HCT116 (cell line): ENCODE data around the gene ASAP3. TPM values are rescaled to one million over a fixed set of nuclear protein-coding genes. Genes with fewer than 3 reads are reported as not detected.

Source experiments
- ATAC-seq: fragments of 200-7000 bp; cut with Tn5 transposase; 2 replicates; pipeline ENCODE4 v1.9.1; 2020; ENCODE audit warnings: mild to moderate bottlenecking, moderate library complexity
- BruUV-seq: library from RNA; stranded (reverse); fragments of 400-500 nt; replicated peaks from 2 replicates; lab custom pipeline; 2021; lab: Mats Ljungman, UMichigan
- CTCF ChIA-PET: fragments of 300-600 bp; sonication (Branson Sonifier 250); formaldehyde crosslinking; loops from one replicate; lab custom pipeline; 2021; ENCODE audit warnings: antibody characterized with exemption; lab: Charles Lee
- POLR2A ChIA-PET: fragments of 300-600, 350-600 bp; sonication (Branson Sonifier 250); formaldehyde crosslinking; loops from one replicate; lab custom pipeline; 2021; ENCODE audit warnings: antibody characterized with exemption; lab: Charles Lee
- RAD21 ChIA-PET, 2 experiments: fragments of 300-600 bp; sonication (Branson Sonifier 250); formaldehyde crosslinking; loops; one replicate each; lab custom pipeline; 2023; ENCODE audit warnings: low total read pairs in 2 of 2; ENCODE audit not compliant: uncharacterized antibody in 2 of 2, unreplicated experiment in 2 of 2, low non-redundant PET in 1 of 2; lab: Charles Lee
- DNase-seq: peaks from one replicate; pipeline ENCODE4 v3.0.0-alpha.2; 2010; ENCODE audit warnings: low read depth, low spot score
- H2AFZ ChIP-seq: fragments of 200-600 bp; shearing (Covaris generic), sonication (generic); 2 replicates; pipeline ENCODE4 v1.6.1; 2017; ENCODE audit warnings: low read depth, mixed run types, mixed read lengths, antibody characterized with exemption, low read length; ENCODE audit not compliant: poor library complexity, severe bottlenecking
- H3K27ac ChIP-seq: 2 replicates; pipeline ENCODE4 v1.5.1; 2012; ENCODE audit warnings: low read depth, low read length
- H3K27me3 ChIP-seq: fragments of 200-600 bp; sonication (generic); 2 replicates; pipeline ENCODE4 v1.6.1; 2016; ENCODE audit warnings: mixed run types, low read length, mixed read lengths; ENCODE audit not compliant: insufficient read depth
- H3K36me3 ChIP-seq, 2 experiments: fragments of 200-500 bp in 1 of 2; fragments of 200-600 bp in 1 of 2; sonication (Bioruptor generic) in 1 of 2; sonication (generic) in 1 of 2; 2 replicates each; pipeline versions ENCODE4 v1.5.1 to v1.6.1; 2014 to 2016; ENCODE audit warnings: low read length in 2 of 2, inconsistent platforms in 1 of 2, mixed read lengths in 1 of 2, mixed run types in 1 of 2; ENCODE audit not compliant: insufficient read depth in 2 of 2, control insufficient read depth in 1 of 2
- H3K4me1 ChIP-seq, 2 experiments: fragments of 200-600 bp in 1 of 2; sonication (generic) in 1 of 2; 2 replicates each; pipeline versions ENCODE4 v1.5.1 to v1.6.1; 2012 to 2017; ENCODE audit warnings: low read length in 2 of 2, inconsistent platforms in 1 of 2, mild to moderate bottlenecking in 1 of 2, mixed read lengths in 1 of 2, mixed run types in 1 of 2, moderate library complexity in 1 of 2; ENCODE audit not compliant: insufficient read depth in 2 of 2, control insufficient read depth in 1 of 2
- H3K4me2 ChIP-seq: fragments of 200-600 bp; sonication (generic); 2 replicates; pipeline ENCODE4 v1.6.1; 2017; ENCODE audit warnings: mixed run types, low read length, mixed read lengths
- H3K4me3 ChIP-seq, 2 experiments: fragments of 200-600 bp in 1 of 2; sonication (generic) in 1 of 2; replicated peaks in 1 of 2; 2 replicates each; pipeline ENCODE4 v1.5.1; 2011 to 2016; ENCODE audit warnings: low read length in 2 of 2, control low read depth in 1 of 2, low read depth in 1 of 2, mild to moderate bottlenecking in 1 of 2, mixed read lengths in 1 of 2, mixed run types in 1 of 2
- H3K79me2 ChIP-seq: fragments of 200-600 bp; sonication (generic); 2 replicates; pipeline ENCODE4 v1.6.1; 2017; ENCODE audit warnings: mild to moderate bottlenecking, mixed run types, low read length, moderate library complexity, mixed read lengths; ENCODE audit not compliant: insufficient read depth
- H3K9ac ChIP-seq: fragments of 200-600 bp; sonication (generic); 2 replicates; pipeline ENCODE4 v1.6.1; 2016; ENCODE audit warnings: low read length, mixed read lengths
- H3K9me2 ChIP-seq: fragments of 200-600 bp; sonication (generic), shearing (Covaris generic); 2 replicates; pipeline ENCODE4 v1.6.1; 2017; ENCODE audit warnings: mixed run types, mild to moderate bottlenecking, moderate library complexity; ENCODE audit not compliant: insufficient read depth
- H3K9me3 ChIP-seq, 2 experiments: fragments of 200-500 bp in 1 of 2; fragments of 200-600 bp in 1 of 2; sonication (Bioruptor generic) in 1 of 2; sonication (generic) in 1 of 2; 2 replicates each; pipeline ENCODE4 v1.6.1; 2014 to 2017; ENCODE audit warnings: low read length in 2 of 2, mixed read lengths in 2 of 2, inconsistent platforms in 1 of 2, low read depth in 1 of 2, mild to moderate bottlenecking in 1 of 2, mixed run types in 1 of 2, moderate library complexity in 1 of 2; ENCODE audit not compliant: control insufficient read depth in 1 of 2, insufficient read depth in 1 of 2
- H4K20me1 ChIP-seq: fragments of 200-600 bp; sonication (generic), shearing (Covaris generic); 2 replicates; pipeline ENCODE4 v1.6.1; 2017; ENCODE audit warnings: mixed run types, mild to moderate bottlenecking, moderate library complexity; ENCODE audit not compliant: insufficient read depth
- ATF3 ChIP-seq: IDR thresholded peaks from 2 replicates; pipeline ENCODE4 v1.6.1; 2012
- CEBPB ChIP-seq: IDR thresholded peaks from 2 replicates; pipeline ENCODE4 v1.6.1; 2012; ENCODE audit warnings: low read depth
- EGR1 ChIP-seq: IDR thresholded peaks from 2 replicates; pipeline ENCODE4 v1.6.1; 2012; ENCODE audit warnings: low read depth
- ELF1 ChIP-seq: IDR thresholded peaks from 2 replicates; pipeline ENCODE4 v1.6.1; 2012; ENCODE audit warnings: low read depth, borderline replicate concordance
- JUND ChIP-seq: IDR thresholded peaks from 2 replicates; pipeline ENCODE4 v1.6.1; 2012
- POLR2AphosphoS5 ChIP-seq: IDR thresholded peaks from 2 replicates; pipeline ENCODE4 v1.6.1; 2011; ENCODE audit warnings: mild to moderate bottlenecking, low read depth, low read length, moderate library complexity
- TCF7L2 ChIP-seq: IDR thresholded peaks from 2 replicates; pipeline ENCODE4 v1.7.0; 2011; ENCODE audit warnings: borderline replicate concordance, inconsistent platforms; ENCODE audit not compliant: insufficient read depth, insufficient read length; ENCODE audit errors: extremely low read depth
- ZBTB33 ChIP-seq: IDR thresholded peaks from 2 replicates; pipeline ENCODE4 v1.6.1; 2011; ENCODE audit warnings: mild to moderate bottlenecking, low read length, moderate library complexity; ENCODE audit not compliant: insufficient replicate concordance; ENCODE audit errors: extremely low read depth
- ZFX ChIP-seq: fragments of 450-650 bp; IDR thresholded peaks from 2 replicates; pipeline ENCODE4 v1.6.1; 2017
- intact Hi-C: fragments of 100-400 bp; cut with micrococcal nuclease; formaldehyde crosslinking; loops from 2 replicates; pipeline ENCODE4 v1.10.0; 2022
- total RNA-seq: library from RNA; stranded (reverse); gene quantifications from one replicate; pipeline ENCODE4 v1.2.1, GENCODE V29; 2021; ENCODE audit not compliant: unreplicated experiment

The ASAP3 gene
- total RNA-seq, 1 experiment from 2014 or later, result 19.7 TPM

GRCh38 chr1:23420778-23421177, 63.2 kb downstream of the ASAP3 start:
- ChIA-PET RAD21 (no interaction called here), CTCF (interaction anchor here (1.0 kb wide), 1 partner anchor 17 kb away, joined by 3 read pairs; no protein-coding TSS in a partner anchor), POLR2A (no interaction called here)
- Histone ChIP-seq H3K36me3 (no peaks in the 10 kb centered on the region), H3K4me2 (no peak overlapping the region), H3K27ac (no peak overlapping the region), H3K27me3 (no peaks in the 10 kb centered on the region), H3K9me3 (no peaks in the 10 kb centered on the region), H2AFZ (no peak overlapping the region), H3K4me1 (peaks cover 0 to 13% of the 10 kb centered on the region in 2 experiments; a peak in 1 of 4 replicates), H4K20me1 (no peaks in the 10 kb centered on the region), H3K9me2 (no peaks in the 10 kb centered on the region), H3K9ac (no peak overlapping the region), H3K4me3 (no peak overlapping the region), H3K79me2 (no peaks in the 10 kb centered on the region)
- intact Hi-C loops, result no loop called here
- TF ChIP-seq JUND, result no peak
- TF ChIP-seq ATF3, result no peak
- no peak for TF ChIP-seq ZFX
- TF ChIP-seq TCF7L2, result no peak
- no peak for TF ChIP-seq ZBTB33
- no peak for TF ChIP-seq ELF1
- TF ChIP-seq CEBPB, result no peak
- TF ChIP-seq EGR1, result no peak
- no peak for TF ChIP-seq POLR2AphosphoS5
- BruUV-seq, result no TSS peak
- ATAC-seq (no peak), DNase-seq (no peak)
